GM19452 (cell line): ENCODE results near the gene GATA6.

Experiments
- ATAC-seq: cut with Tn5 transposase; IDR thresholded peaks from one replicate; pipeline ENCODE4 v1.9.1; 2021; ENCODE audit not compliant: unreplicated experiment

GATA6 gene

DNA sequence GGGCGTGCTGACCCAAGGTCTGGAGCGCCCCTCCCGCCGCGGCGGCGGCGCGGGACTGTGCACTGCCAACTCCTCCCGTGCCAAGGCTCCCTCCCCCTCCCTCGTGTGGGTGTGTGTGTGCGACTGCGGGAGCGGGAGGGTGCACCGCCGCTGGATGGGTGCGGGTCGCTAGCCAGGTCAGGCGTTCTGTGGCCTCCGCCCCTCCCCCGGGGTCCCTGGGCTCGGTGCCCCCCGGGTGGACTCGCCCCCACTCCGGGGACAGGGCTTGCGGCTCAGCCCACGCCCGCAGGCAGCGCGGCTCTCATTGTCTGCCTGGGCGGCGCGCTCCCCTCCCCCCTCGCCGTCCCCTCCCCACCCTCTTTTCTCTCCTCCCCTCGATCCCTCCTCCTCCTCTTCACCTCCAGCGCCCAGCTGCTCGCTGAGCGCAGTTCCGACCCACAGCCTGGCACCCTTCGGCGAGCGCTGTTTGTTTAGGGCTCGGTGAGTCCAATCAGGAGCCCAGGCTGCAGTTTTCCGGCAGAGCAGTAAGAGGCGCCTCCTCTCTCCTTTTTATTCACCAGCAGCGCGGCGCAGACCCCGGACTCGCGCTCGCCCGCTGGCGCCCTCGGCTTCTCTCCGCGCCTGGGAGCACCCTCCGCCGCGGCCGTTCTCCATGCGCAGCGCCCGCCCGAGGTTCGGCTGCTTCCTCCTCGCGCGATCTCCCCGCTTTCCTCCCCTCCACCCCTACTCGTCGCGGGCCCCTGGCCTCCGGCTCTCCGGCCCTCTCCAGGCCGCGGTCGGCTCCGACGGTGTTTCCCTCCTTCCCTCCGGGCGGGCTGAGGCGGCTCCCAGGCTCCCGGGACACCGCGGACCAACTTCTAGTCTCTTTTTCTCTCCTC is at the start of gene GATA6:
GATA6 (plus strand) TSS at position 579 of the 878 bp plus-strand sequence. CDS start 1,556 bp downstream, outside the sequence.
- no peak for ATAC-seq

DNA sequence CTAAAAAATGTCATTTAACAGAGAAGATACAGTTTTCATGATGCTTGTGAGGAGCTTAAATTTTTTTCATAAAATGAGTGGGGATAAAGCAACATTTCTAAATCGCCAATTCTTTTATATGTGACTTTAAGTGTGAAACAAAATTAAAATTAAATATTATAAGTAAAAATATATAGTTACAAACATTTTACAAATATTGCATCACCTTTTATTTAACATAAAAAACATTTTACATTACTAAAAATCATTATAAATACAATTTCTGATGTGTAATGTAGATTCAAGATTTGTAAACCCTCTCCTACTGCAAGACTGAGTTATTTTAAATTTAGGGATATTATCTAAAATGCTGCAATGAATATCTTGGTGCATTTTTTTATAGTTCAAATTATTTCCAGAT is 44.4 kb upstream of the GATA6 start:
- ATAC-seq, result no peak

GRCh38 chr18:22128954-22129353 is 40.4 kb upstream of the GATA6 start:
- ATAC-seq, result no peak

GRCh38 chr18:22129778-22130177 is 39.6 kb upstream of the GATA6 start:
- no peak for ATAC-seq

DNA sequence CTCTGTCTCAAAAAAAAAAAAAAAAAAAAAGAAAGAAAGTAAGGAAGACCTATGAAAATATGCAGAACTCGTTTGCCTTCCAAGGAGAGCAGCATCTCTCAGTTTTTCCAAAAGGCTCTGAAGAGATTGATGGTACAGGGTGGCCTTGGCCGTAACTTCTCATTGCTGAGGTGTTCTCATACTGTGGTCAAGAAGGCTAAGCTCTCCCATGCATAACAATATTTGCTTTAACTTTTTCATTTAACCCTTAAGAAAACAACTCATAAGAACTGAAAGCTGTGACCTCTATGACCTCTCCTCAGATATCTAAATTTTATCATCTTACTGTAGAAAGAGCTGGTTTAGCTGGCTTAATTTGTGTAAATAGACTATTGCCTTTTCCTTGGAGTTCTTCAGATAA is 37.1 kb upstream of the GATA6 start:
- no peak for ATAC-seq

DNA sequence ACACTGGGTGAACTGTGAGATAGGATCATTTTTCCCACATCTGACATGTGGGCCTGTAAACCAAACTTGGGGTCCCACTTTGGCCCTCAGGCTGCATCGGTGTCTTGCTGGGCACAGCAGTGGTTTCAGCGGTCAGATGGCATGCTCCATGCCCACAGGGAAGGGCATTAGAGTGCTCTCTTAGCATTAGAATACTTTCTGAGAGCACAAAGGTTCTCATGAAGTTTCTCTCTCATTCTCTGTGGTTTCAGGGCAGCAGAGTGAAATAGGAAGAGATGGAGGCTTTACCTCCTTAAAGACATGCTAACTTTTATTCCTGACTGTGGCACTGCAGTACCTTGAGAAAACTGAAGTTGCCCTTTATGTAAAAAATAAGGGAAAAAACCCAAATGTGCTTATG is 36.6 kb upstream of the GATA6 start:
- ATAC-seq, result no peak

- no peak for ATAC-seq
Observed at GRCh38 chr18:22136395-22136794, 33.0 kb upstream of the GATA6 start.

DNA sequence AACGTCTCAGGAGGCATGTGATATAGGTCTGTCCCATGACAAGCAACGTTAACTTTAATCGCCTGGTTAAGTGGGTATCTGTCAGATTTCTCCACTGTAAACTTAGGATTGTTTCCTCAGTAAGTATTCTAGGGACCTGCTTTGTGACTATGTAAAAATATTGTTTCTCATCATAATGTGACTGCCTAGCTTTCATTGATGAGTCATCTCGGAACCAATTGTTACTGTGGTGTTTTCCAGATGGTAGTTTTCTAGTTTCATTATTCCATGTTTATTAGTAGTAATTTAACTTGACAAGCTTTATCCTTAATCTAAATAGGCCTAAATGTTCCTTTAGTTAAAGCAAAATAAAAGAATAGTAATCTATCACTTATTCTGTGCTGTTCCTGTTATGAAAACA is 28.2 kb upstream of the GATA6 start:
- ATAC-seq, result no peak

GRCh38 chr18:22143347-22144340 is 25.7 kb upstream of the GATA6 start:
- ATAC-seq, result no peak

DNA sequence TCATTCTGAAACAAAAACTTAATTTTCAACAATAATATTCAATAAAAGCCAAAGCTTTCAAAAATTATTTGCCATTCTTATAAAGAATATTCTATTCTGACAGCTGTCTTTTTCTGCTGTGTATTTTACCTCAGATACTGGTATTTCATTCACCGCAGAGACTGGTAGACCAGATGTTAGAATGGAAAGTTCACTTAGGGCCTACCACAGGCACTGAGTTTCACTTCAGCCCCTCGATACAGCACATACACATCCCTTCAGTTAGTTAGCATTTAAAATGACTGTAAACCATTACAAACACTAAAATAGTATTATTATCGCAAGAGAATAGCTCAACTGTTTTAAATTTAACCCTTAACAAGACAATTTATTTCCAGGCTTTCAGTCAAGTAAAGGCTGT is 24.2 kb upstream of the GATA6 start:
- no peak for ATAC-seq

GRCh38 chr18:22149710-22150109 is 19.7 kb upstream of the GATA6 start:
- ATAC-seq, result no peak

DNA sequence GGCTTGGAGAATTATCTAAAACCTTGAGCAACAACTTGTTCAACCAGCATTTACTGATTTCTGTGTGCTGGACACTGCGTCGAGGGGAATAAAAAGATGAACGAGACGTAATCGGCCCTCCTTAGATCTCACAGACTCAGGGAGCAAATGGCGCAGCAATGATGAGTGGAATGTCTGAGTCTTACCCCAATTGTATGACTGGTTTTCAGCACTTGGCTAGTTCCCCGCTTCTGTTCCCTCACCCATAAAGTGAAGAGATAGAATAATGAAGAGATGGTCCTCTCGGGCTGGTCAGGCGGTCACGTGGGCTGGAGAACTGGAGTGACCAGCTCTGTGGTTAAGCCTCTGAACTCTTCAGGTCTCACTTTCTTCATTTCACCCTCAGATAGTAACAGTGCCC is 17.3 kb upstream of the GATA6 start:
- ATAC-seq, result no peak

DNA sequence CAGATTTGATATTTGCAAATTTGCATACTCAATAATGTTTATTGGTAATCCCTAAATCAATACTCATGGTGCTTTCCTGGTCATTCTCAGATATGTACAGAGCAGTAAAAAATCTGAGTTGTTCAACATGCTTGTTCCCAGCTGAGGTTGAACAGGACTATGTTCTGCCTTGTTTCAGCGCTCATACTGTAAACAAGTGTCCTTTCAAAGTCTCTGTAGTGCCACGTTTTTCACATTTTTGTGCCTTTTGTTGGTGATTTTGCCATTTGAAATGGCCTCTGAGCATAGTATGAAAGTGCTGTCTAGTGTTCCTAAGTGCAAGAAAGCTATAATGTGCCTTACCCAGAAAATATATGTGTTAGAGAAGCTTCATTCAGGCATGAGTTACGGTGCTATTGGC is 16.0 kb upstream of the GATA6 start:
- no peak for ATAC-seq

- no peak for ATAC-seq
Observed at GRCh38 chr18:22155584-22155983, 13.8 kb upstream of the GATA6 start.

DNA sequence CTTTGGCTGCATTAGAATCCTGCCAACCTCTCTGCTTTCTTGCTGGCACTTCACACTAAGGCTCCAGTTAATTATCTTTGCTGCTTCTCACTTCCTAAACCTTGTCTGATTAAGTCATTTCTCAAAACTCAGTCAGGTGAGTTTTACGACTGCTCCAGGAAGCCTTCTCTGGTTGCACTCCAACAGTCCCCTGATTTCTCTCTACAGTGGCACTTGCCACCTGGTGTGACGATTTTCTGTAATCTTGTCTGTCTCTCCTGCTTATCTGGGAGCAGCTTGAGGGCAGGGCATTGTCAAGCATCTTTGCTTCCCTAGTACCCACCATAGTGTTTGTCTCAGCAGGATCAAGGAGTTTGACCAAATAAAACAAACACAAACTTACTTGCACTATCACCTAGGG is 10.4 kb upstream of the GATA6 start:
- ATAC-seq, result no peak

GRCh38 chr18:22161090-22161489 is 8.3 kb upstream of the GATA6 start:
- ATAC-seq, result no peak

- no peak for ATAC-seq
Observed at GRCh38 chr18:22163416-22164161, 5.8 kb upstream of the GATA6 start.

- ATAC-seq, result no peak
Observed at GRCh38 chr18:22164337-22165048, 4.9 kb upstream of the GATA6 start.

DNA sequence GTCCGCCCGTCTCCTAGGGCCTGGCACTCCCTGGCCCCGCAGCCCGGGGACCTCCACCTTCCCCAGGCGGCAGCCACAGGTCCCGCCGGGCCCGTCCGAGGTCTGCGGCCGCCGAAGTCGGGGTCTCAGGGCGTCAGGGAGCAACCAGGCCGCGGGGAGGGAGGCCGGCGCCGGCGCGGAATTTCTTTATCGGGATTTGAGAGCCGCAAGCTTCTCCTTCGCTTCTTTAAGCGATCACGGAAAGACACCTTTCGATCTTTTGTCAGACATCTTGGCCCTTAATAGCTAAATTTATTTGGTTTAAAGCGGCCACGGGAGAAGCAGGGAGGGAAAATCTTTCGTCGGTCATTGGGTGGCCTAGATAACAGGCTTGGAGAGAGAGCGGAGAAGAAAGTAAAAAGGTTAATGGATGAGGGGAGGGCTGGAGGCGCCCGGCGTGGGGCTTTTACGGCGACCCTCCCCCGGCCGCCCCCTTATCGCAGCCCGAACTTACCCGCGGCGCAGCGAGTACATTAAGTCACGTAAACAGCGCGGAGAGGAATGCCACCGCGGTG is 4.3 kb upstream of the GATA6 start:
- no peak for ATAC-seq

DNA sequence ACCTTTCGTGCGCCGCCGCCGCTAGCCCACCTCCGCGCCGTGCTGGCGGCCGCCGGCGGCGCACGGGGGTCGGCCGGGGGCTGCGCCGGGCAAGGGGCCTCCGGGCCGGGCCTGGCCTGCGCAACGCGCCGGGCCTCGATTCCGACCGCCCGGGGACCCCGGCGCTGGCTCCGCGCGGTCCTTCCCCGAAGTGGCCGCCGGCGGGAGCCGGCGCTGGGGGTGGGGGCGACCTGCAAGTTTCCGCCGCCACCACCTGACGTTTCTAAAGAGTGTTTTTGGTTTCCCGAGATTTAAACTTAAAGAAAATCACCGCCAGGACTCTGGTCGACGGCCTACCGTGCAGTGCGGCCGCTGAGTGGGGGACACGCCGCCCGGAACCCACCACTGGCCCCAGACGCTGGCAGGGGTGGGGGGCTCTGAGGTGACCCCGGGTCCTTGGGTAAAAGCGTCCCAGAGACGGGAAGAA is 3.8 kb upstream of the GATA6 start:
- no peak for ATAC-seq
